Embryonic facial prominence (tissue), 1 donor: ENCODE measurements around the gene ID2.
A peak's percentile ranks its signal among the peaks of the same experiment; 100 is the strongest.
"Not testable (repeated sequence)": the region's sequence is repeated elsewhere in the genome, so short reads cannot be mapped to it uniquely, and the experiment has no call there.

Source experiments
- DNase-seq: peaks from one replicate; pipeline ENCODE4 v3.0.0-alpha.2; 2016; ENCODE audit errors: extremely low spot score

ID2 gene

DNA sequence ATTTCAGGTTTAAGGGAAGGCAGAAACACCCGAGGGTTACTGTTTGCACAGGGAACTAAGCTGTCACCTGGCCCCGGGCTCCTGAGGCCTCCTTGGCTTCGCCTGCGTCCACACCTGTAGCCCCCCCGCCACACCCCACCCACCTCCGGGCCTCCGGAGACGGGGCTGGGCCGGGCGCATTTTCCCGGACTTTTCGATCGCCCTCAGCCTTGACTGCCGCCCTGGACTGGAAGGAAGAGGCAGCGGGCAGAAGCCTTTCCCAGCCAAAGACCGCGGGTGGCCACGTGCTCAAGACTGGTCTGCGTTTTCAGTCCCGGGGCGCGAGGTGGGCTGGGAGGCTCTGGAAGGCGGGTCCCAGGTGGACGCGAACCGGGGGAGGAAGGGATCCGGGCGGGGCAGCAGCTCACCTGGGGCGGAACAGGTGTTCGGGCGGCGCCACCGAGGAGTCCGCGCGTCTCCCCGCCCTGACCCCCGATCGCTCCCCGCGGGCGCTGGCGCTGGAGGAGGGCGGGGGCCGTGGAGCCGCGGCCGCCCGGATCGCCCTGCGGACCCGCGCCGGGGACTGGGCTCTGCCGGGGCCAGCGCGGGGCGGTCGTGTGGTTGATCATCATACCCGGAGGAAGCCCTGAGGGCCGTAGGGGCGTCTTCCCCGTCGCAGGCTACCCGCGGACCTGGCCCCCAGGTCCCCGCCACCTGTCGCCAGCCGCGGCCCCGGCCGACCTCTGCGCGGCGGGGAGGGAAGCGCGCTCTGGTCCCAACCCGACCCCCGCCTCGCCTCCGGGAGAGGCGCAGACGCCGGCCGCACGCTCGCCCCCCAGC, 3.2 kb downstream of the ID2 start:
- DNase-seq: no peak

DNA sequence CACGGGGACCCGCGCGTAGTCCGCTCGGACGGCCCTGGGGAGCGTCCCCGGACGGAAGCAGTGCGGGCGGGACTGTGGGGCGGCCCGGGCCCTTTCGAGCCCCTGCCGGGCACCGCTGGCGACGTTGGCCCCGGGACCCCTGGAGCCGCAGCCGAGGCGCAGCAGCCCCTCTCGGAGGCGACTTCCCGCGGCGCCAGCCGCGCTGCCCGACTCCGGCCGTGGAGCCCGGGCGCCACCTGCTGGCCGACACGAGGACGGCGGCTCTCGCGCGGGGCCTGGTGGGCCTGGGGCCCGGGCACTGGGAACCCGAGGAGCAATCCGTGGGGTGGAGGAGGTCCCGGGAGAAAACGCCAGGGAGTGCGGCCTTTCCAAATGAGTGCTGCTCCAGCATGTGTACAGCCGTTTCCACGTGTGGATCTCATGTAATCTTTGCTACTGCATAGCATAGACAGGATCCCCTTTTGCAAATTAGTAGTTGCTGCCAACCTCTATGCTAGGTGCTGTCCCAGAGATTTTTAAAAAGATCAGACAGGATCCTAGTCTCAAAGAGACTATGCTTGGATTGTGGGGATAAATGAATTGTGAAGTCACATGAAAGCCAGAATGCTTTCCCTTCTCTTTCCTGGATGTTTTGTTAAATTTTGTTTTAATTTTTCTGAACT, 4.0 kb downstream of the ID2 start:
- peak; percentile 27 for DNase-seq

DNA sequence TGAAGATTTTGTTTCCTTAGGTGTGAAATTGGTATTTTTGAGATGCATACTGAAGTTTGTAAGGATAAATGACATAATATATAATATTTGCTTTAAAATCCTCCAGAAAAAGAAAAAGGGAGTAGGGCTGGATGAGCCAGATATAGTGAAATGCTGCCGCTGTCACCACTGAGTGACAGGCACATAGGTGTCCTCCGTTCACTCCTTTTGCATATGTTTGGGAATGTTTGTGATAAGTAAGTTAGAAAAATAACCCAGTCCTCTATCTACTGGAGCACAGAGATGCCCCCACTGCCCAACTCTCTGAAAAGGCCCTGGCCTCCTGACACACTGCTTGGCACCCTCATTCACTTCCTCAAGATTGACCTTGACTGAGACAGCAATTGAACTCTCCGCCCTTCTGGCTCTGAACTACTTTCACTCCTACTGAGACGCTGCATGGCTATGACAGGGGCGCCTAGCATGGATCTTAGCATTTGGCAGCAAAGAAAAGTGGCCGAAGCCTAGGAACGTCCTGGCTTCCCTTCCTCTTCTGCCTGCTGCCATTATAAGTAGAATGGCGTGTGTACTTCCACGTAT, 10.1 kb downstream of the ID2 start:
- DNase-seq: no peak

DNA sequence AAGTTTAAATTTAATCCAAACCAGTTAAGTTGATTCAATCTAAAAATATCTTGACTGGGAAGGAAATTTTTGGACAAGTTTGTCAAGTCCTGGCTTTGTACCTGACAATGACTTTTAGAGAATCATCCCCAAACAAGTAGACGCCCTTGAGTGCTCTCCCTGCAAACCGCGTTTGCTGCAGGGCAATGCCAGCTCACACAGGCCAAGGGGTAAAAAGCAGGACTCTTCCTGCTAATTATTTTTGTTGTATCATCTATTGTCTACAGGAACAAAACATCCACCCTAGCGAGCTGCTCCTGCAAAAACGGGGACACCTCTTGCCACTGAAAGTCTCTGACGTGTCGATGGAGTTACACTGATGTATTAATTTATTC, 10.9 kb downstream of the ID2 start:
- no peak for DNase-seq

DNA sequence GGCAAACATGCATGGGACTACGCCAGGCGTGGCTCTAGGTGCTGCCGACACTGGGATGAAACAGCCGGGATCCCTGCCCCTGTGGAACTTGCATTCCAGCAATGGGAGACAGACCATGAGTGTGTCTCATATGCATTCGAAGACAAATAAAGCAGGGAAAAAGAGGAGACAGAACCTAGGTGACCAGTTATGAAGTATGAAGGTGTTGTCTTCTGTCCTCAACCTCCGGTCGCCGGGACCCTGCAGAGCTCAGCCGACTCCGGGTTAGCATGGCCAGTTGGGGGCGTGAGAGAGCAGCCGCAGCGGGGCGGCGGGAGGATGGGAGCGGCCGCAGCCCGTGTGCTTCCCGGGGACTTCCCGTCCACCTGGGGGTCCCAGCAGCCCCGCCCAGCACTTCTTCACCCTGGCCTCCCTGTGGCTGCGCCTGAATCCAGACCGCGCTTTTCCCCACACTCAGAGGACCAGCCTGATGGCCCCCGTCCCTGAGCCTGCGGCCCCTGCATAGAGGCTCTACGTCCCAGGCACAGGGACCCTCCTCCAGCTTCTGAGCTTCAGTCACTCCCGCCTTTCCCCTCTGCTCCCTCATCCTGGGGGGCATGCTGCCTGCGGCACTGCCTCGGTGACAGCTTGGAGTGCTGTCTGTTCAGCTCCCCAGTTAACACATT, 11.4 kb downstream of the ID2 start:
- no peak for DNase-seq

DNA sequence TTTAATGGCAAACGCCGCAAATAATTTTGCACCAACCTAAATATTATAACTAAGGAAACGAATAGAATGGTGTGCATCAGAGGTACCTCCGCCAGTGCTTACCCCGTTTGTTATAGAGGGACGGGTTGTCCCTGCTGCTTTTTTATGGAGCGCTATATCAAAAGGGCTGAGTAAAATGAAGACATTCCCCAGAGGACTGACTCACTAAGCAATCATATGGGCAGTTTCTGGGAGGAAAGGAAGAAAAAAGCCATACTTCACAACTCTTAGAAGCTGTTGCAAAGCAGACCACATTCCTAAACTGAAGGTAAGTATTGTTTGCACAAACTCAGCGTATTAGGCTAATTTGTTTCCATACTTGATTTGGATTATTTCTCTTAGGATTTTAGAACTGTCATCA, 12.9 kb downstream of the ID2 start:
- DNase-seq: no peak

DNA sequence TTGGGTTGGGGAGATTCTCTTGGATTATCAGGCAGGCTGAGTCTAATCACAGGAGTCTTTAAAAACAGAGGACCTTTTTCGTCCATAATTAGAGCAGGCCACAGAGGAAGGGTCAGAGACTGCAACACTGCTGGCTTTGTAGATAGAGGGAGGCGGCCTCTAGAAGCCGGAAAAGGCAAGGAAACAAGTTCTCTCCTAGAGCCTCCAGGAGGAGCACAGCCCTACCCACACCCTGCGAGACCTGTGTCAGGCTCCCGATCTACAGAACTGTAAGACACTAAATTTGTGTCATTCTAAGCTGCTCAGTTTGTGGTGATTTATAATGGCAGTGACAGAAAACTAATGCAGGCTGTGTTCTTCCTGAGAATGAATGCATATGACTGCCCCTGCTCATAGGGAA, 15.3 kb downstream of the ID2 start:
- no peak for DNase-seq

DNA sequence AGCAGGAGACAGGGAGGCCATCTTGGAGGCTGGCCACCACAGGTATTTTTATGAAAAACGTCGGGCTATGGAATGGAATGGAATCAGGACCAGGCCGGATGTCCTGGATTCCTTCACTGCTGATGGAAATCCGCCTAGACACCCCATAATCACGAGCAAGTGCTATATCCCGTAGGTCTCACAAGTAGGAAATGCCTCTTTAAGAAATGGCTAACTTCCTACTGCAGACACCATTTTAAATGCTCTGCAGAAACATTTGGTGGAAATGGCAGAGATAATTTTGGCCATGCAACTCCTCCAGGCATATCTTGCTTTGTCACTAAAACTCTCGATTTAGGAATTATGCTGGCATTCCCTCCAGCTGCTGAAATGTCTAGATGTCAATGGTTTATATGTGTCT, 18.0 kb downstream of the ID2 start:
- DNase-seq: no peak

DNA sequence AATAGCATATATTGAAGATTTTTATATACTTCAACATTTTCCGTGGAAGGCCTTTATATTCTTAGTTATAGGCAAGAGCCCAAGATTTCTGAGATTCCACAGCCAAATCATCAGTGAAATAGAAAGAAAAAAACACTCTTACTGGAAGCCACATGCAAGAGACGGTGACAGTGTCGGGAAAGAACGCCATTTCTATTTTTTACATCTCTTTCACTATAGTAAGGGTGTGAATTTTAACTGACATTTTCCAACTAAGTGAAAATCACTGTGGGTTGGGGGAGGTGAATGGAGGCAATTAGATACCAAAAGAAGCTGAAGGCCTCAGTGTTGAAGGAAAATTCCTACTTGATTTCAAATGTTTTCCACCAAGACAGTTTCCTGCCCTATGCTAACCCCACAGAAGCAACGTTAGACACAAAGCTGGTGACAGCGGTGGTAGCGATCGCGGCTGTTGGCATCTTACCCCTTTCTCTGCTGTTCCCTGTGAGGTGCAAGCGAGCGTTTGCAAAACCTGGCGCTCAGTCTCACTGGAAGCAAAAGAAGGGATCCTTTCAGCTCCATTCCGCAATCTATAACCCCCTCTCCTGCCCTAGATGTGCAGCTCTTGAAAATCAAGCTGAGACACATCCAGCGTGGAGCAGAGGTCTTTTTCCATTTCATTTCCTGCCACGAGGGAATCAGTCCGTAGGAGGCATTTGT, 20.0 kb downstream of the ID2 start:
- no peak for DNase-seq

DNA sequence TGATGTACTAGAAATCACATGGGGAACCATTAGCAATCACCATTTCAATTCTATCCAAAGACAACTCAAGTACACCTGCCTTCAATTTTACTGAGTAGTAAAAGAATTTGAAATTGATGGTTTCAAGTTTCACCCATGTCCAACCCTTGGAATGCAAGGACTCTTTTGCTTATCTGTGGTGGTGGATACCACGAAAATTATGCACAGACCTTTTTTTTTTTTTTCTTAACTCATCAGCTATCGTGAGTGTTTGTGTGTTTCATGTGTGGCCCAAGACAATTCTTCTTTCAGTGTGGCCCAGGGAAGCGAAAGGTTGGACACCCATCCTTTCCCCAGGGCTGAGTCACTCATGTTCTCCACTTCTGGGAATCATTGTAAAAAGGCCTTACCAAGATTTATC, 23.1 kb downstream of the ID2 start:
- no peak for DNase-seq

DNA sequence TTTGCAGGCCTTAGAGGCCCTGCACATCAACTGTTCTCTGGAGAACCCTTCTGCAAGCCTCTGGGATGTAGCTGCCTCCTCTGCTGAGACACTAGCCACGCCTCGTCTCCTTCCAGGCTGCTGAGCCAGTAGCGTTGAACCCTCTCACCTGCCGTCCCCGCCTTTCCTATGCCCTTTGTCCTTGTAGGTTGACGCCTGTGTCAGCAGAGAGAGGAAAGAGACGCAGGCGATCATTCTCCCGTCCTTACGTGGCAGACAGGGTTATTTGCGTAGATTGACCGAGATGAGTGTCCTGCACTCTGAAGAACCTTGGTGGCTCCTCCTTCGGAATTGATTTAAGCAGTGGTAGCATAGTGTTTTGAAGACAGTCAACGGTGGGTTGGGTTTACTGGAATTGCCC, 27.8 kb downstream of the ID2 start:
- DNase-seq: no peak

DNA sequence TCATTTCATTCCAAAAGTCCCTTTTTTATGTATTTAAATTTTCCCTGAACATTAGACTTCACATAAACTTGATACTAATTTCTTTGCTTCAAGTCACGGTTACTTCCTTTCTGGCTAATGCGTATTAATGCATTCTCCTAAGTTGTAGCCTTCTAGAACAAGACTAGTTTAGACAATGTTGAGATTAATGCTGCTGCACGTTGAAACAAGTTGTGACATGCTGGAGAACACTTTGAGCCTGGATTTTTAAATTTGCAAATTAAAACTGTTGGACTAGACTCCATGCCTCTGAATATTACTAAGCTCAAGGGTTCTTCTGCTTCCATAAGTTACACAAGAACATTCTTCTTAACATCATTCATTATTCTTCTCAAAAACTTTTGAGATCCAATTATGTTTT, 29.1 kb downstream of the ID2 start:
- DNase-seq: no peak

DNA sequence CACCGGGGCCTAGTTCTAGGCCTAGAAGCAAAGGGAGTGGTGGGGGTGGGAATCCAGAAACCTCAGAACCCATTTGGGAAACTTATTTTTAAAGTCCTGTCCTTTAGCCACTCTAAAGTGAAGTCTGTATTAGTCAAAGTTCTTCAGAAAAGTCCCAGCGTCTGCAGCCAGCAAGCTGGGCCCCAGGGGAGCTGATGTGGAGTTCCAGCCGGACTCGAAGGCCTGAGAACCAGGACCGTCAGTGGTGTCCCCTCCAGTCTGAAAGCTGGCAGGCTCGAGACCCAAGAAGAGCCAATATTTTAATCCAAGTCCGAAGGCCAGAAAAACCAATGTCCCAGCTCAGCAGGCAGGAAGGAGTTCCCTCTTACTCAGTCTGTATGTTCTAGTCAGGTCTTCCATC, 32.4 kb downstream of the ID2 start:
- no peak for DNase-seq

DNA sequence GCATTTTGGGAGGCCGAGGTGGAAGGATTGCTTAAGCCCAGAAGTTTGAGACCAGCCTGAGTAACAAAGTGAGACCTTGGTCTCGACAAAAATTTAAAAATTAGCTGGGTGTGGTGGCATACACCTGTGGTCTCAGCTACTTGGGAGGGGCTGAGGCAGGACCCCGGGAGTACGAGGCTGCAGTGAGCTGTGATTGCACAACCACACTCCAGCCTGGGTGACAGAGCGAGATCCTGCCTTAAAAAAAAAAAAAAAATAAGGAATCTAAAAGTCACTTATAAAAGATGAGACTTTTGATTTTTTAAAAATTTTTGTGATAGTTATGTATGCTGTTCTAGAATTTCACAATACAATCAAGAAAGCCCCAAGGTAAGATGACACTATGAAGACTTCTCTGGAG, 33.1 kb downstream of the ID2 start:
- no peak for DNase-seq

DNA sequence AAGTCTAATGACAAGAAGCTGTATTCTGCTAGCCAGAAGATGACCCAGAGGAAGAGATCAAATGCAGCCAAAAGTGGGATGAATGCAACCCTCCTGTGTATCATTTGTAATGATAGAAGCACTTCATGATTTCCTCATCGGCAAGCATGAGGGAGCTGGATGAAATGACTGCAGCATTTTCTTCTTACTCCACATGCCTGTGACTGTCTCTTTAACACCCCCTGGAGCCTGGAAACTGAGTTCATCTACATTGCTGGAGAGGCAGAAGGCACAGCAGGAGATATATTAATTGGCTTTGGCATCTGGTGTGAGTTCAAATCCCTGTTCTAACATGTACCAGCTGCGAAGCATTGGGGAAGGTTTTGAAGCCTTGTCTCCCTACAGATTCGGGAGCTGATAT, 37.7 kb downstream of the ID2 start:
- no peak for DNase-seq

DNA sequence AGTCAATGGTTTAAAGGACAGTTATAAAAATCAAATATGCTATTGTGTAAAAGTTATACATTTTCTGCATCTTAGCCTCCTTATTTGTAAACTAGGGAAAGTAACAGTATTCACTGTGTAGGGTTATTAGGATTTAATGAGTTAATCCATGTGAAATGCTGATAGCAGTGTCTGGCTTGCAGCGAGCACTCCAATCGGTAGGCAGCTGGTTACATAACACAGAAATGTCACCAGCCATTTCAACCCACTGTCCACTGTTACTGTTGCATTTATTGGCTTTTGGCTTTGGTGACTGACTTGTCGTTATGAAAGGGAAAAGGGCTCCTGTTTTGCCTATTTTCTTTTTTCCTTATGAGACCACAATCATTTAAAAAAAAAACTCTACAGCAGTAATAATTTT, 38.9 kb downstream of the ID2 start:
- no peak for DNase-seq

DNA sequence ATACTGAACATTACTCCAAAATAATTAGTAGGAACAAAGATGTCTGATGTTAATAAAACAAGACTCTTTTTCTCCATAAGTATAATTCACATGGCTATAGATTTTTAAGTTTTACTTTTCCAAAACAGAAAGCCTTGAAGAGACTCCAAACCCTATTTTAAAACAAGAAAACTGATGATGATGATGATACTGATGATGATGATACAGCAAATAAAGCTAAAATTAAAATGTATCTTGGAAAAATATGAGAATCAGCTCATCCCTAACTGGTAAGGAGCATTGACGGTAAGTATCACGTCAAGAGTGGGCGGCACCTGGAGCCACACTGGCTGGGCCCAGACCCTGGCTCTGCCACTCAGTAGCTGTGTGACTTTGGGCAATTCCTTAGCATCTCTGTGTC, 39.6 kb downstream of the ID2 start:
- no peak for DNase-seq

DNA sequence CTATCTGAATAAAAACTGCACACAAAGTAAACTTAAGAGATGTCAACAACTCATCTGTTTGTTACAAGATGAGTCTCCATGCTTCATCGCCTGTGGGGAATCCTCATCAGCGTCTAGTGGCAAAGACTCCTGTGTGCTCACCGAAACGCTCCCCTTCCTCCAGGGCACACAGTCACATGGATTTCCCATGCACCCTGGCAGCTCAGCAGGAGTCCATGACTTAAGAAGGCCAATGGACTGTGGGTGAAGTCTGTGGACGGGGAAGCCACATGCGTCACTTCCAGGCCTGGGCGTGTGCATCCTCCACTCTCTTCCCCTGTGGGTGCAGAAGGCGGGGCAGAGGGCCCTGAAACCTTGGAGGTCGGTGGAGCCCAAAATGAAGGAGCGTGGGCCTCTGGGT, 41.1 kb downstream of the ID2 start:
- no peak for DNase-seq

DNA sequence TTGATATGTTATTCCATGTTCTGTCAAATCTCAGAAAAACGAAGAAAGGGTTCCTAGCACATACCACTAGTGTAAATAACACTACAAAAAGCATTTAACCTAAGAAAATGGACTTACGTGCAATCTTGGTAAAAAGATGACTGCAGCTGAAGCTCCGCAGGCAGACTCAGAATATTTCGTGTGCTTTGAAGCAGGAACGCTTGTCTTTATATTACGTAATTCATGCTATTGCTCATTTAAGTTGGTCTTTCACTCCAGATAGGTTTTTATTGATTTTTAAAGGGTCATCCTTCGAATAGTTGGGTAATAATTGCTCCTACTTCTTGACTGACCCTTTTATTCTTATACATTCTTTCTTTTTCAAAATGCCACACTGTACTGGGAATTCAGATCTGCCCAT, 44.0 kb downstream of the ID2 start:
- DNase-seq: no peak

DNA sequence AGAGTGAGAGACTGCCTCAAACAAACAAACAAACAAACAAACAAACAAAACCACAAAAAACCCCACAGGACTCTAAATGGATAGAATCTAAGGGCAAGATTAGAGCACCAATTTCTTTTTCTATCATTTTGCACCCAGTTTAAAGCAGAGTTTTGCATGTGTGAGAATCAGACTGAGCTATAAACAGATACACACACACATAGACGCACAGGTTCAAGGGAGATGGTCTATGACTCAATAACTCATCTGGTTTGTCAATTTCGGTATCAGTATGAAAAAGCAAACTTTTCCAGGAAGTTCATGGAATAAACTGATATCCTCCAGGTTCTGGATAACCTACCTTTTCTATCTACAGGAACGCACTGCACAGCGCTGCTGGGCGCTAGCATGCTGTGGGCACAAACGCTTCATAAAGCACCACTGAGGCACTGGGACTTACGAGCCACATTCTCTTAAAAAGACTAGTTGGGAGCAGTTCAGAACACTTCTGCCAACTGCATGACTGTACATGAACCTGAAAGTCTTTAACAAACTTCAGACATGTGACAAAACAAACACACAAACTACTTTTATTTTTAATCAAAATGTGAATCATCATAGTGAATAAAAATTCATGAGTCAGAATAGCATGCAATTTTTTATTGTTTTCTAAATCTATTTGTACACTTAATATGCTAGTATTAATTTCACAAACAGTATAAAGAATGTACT, 46.6 kb downstream of the ID2 start:
- no peak for DNase-seq

DNA sequence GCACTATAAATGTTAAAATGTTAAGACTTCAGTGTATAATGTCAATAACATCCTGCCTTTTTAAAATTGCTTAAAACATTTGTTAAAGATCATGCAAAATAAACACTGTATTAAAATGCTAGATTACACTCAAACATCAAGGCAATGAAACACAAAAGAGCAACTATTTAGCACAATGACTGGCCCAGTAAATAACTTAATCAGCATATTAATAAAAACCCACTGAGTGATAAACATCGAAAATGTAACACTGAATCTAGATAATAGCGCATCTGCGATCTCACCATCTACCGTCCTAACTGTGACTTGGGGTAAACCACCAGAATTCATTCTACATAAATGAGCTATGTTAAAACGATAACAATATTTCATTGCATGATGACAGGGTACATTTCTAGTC, 47.2 kb downstream of the ID2 start:
- not testable (repeated sequence) for DNase-seq

DNA sequence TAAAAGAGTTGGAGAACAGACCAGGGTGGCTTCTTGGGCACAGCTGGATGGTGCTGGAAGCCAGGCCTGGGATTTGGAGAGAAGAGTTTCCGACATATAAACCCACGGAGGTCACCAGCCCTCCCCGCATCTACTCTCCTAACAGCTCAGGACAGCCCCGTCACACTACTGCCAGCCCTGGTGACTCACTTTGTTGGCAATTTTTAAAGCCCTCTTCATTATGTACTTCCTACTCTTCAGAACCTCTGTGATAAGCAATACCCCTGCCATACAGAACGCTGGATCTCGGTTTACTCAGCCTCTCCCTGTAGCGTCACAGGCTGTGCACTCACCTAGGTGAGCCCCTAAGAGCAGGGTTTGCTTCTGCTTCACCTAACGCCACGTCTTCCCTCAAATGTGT, 48.1 kb downstream of the ID2 start:
- DNase-seq: no peak
